GM23338 (cell line): ENCODE results near the gene INTS6. TPM values are rescaled to one million over a fixed set of nuclear protein-coding genes. Genes with fewer than 3 reads are reported as not detected.
A peak's percentile ranks its signal among the peaks of the same experiment; 100 is the strongest.

ENCODE experiments used
- ATAC-seq: fragments of 200-7000 bp; cut with Tn5 transposase; 3 replicates; pipeline ENCODE4 v1.9.1; 2020
- DNase-seq: peaks from one replicate; pipeline ENCODE4 v3.0.0-alpha.2; 2015; ENCODE audit warnings: low spot score
- H2AFZ ChIP-seq: fragments of 200-600 bp; sonication (generic); 2 replicates; pipeline ENCODE4 v1.8.0; 2016; ENCODE audit warnings: antibody characterized with exemption, mild to moderate bottlenecking, moderate library complexity
- H3F3A ChIP-seq: fragments of 200-600 bp; sonication (generic); replicated peaks from 2 replicates; pipeline ENCODE4 v1.8.0; 2017; ENCODE audit warnings: antibody characterized with exemption, mixed run types, low read depth
- H3K27ac ChIP-seq: fragments of 200-600 bp; sonication (generic); 2 replicates; pipeline ENCODE4 v1.6.1; 2016; ENCODE audit warnings: low read depth
- H3K27me3 ChIP-seq: fragments of 200-600 bp; sonication (generic); 2 replicates; pipeline ENCODE4 v1.8.0; 2016; ENCODE audit warnings: mild to moderate bottlenecking, mixed run types, moderate library complexity; ENCODE audit not compliant: insufficient read depth
- H3K36me3 ChIP-seq: fragments of 200-600 bp; sonication (generic); 2 replicates; pipeline ENCODE4 v1.8.0; 2016; ENCODE audit warnings: mild to moderate bottlenecking; ENCODE audit not compliant: insufficient read depth
- H3K4me1 ChIP-seq: fragments of 200-600 bp; sonication (generic); 2 replicates; pipeline ENCODE4 v1.8.0; 2016; ENCODE audit warnings: mild to moderate bottlenecking, moderate library complexity; ENCODE audit not compliant: insufficient read depth
- H3K4me2 ChIP-seq: fragments of 200-600 bp; sonication (generic); 2 replicates; pipeline ENCODE4 v1.7.1; 2017; ENCODE audit warnings: mixed run types
- H3K4me3 ChIP-seq: fragments of 200-600 bp; sonication (generic); 2 replicates; pipeline ENCODE4 v1.6.1; 2016; ENCODE audit warnings: mixed run types
- H3K79me2 ChIP-seq: fragments of 200-600 bp; sonication (generic); replicated peaks from 2 replicates; pipeline ENCODE4 v1.8.0; 2017; ENCODE audit warnings: mild to moderate bottlenecking; ENCODE audit not compliant: insufficient read depth
- H3K9me2 ChIP-seq: fragments of 200-600 bp; sonication (generic); 2 replicates; pipeline ENCODE4 v1.8.0; 2017; ENCODE audit not compliant: insufficient read depth
- H4K20me1 ChIP-seq: fragments of 200-600 bp; sonication (generic); replicated peaks from 2 replicates; pipeline ENCODE4 v1.8.0; 2017; ENCODE audit warnings: mild to moderate bottlenecking; ENCODE audit not compliant: insufficient read depth
- H3K27ac Mint-ChIP-seq: 2 replicates; pipeline ENCODE4 v1.8.0; 2020; ENCODE audit warnings: inconsistent platforms, mild to moderate bottlenecking, moderate library complexity, mixed read lengths
- H3K27me3 Mint-ChIP-seq: 3 replicates; pipeline ENCODE4 v1.8.0; 2022; ENCODE audit warnings: low read depth, mild to moderate bottlenecking, moderate library complexity, mixed read lengths, inconsistent platforms; ENCODE audit not compliant: insufficient read depth, poor library complexity
- H3K36me3 Mint-ChIP-seq: 3 replicates; pipeline ENCODE4 v1.8.0; 2021; ENCODE audit warnings: low read depth, mild to moderate bottlenecking, inconsistent platforms, moderate library complexity, mixed read lengths
- H3K4me1 Mint-ChIP-seq: 3 replicates; pipeline ENCODE4 v1.8.0; 2020; ENCODE audit warnings: mild to moderate bottlenecking, inconsistent platforms, mixed read lengths
- H3K4me3 Mint-ChIP-seq: 3 replicates; pipeline ENCODE4 v1.8.0; 2021; ENCODE audit warnings: moderate library complexity, mild to moderate bottlenecking, inconsistent platforms, mixed read lengths
- H3K9me3 Mint-ChIP-seq: 3 replicates; pipeline ENCODE4 v1.8.0; 2020; ENCODE audit warnings: moderate library complexity, mild to moderate bottlenecking, inconsistent platforms, mixed read lengths
- CREB1 ChIP-seq: fragments of 250-450 bp; sonication (Bioruptor Pico); IDR thresholded peaks from 2 replicates; pipeline ENCODE4 v1.5.0; 2020; ENCODE audit warnings: low read depth, mild to moderate bottlenecking, moderate library complexity
- CTCF ChIP-seq, 2 experiments: fragments of 200-600 bp in 1 of 2; sonication (generic) in 1 of 2; conservative IDR thresholded peaks; 2 replicates each; pipeline versions ENCODE4 v1.5.1 to v1.6.1; 2016 to 2017; ENCODE audit warnings: antibody characterized with exemption in 2 of 2, low read depth in 2 of 2, mild to moderate bottlenecking in 2 of 2, moderate library complexity in 1 of 2
- ETS1 ChIP-seq: IDR thresholded peaks from 2 replicates; pipeline ENCODE4 v1.6.1; 2016; ENCODE audit warnings: antibody characterized with exemption
- EZH2 ChIP-seq: fragments of 200-600 bp; sonication (generic); IDR thresholded peaks from one replicate; pipeline ENCODE4 v1.8.0; 2017; ENCODE audit warnings: antibody characterized with exemption, mild to moderate bottlenecking, low read depth; ENCODE audit not compliant: unreplicated experiment
- EZH2phosphoT487 ChIP-seq: fragments of 200-600 bp; sonication (generic); IDR thresholded peaks from one replicate; pipeline ENCODE4 v1.8.1; 2018; ENCODE audit warnings: antibody characterized with exemption; ENCODE audit not compliant: unreplicated experiment
- JUNB ChIP-seq: IDR thresholded peaks from one replicate; pipeline ENCODE4 v1.6.1; 2016; ENCODE audit warnings: antibody characterized with exemption; ENCODE audit not compliant: unreplicated experiment
- NANOG ChIP-seq: IDR thresholded peaks from 2 replicates; pipeline ENCODE4 v1.6.1; 2016; ENCODE audit warnings: antibody characterized with exemption, borderline replicate concordance
- POLR2AphosphoS5 ChIP-seq: IDR thresholded peaks from 2 replicates; pipeline ENCODE4 v1.6.1; 2016; ENCODE audit warnings: antibody characterized with exemption, low read depth
- REST ChIP-seq: IDR thresholded peaks from one replicate; pipeline ENCODE4 v1.6.1; 2018; ENCODE audit warnings: antibody characterized with exemption; ENCODE audit not compliant: unreplicated experiment
- STAT1 ChIP-seq: IDR thresholded peaks from one replicate; pipeline ENCODE4 v1.6.1; 2016; ENCODE audit warnings: antibody characterized with exemption; ENCODE audit not compliant: unreplicated experiment
- ZNF114 ChIP-seq: fragments of 250-450 bp; sonication (Bioruptor Pico); IDR thresholded peaks from 2 replicates; pipeline ENCODE4 v1.5.0; 2020; ENCODE audit warnings: mild to moderate bottlenecking, moderate library complexity
- ZNF331 ChIP-seq: fragments of 250-450 bp; sonication (Bioruptor Pico); IDR thresholded peaks from 2 replicates; pipeline ENCODE4 v1.5.0; 2020; ENCODE audit warnings: low read depth, mild to moderate bottlenecking, moderate library complexity
- ZNF462 ChIP-seq: fragments of 250-450 bp; sonication (Bioruptor Pico); IDR thresholded peaks from 2 replicates; pipeline ENCODE4 v1.5.0; 2020; ENCODE audit warnings: mild to moderate bottlenecking, moderate library complexity
- polyA plus RNA-seq: library from polyadenylated mRNA; unstranded; fragments of >200 nt; fragmentation: Nextera tagmentation; extraction: Ambion mirVana; gene quantifications from 2 replicates; pipeline ENCODE4 v1.2.1, GENCODE V29; 2016
- total RNA-seq: library from RNA; depleted of rRNA; stranded (reverse); fragments of >200 nt; shearing (Covaris generic); gene quantifications from 2 replicates; pipeline ENCODE4 v1.2.3, GENCODE V29; 2014

Gene INTS6
- total and polyA plus RNA-seq, 2 experiments from 2014 or later = 24.8 to 38.6 TPM

- H3K4me1 Mint-ChIP-seq = peaks cover 38% of the 10 kb centered on the region
- H3K4me1 ChIP-seq = peaks cover 15% of the 10 kb centered on the region; the same call in 1 of the 2 replicates
- no peak overlapping the region for H3K4me3 ChIP-seq
- no peaks in the 10 kb centered on the region for H3K79me2 ChIP-seq
- H3K27me3 ChIP-seq = no peaks in the 10 kb centered on the region
- H3K9me2 ChIP-seq = no peaks in the 10 kb centered on the region
- H2AFZ ChIP-seq = peak overlapping the region; percentile 59; the same call in 1 of the 2 replicates
- no peak overlapping the region for H3K4me3 Mint-ChIP-seq
- ATAC-seq (peak; percentile 74), DNase-seq (peak; percentile 52)
- H3K9me3 Mint-ChIP-seq = no peaks in the 10 kb centered on the region; the same call in 2 of the 3 replicates
- H3K36me3 ChIP-seq = no peaks in the 10 kb centered on the region
- no peak overlapping the region for H3K4me2 ChIP-seq
- H3K27ac ChIP-seq = no peak overlapping the region
- no peaks in the 10 kb centered on the region; the same call in 2 of the 3 replicates for H3K36me3 Mint-ChIP-seq
- H3K27ac Mint-ChIP-seq = no peak overlapping the region
- H3F3A ChIP-seq = no peaks in the 10 kb centered on the region
- peaks cover 4% of the 10 kb centered on the region for H3K27me3 Mint-ChIP-seq
- TF ChIP-seq NANOG (no peak), POLR2AphosphoS5 (no peak), ETS1 (no peak), JUNB (peak; percentile 27), ZNF462 (CRISPR knock-in tag) (no peak), EZH2phosphoT487 (no peak), CTCF (conservative IDR thresholded peaks at IDR 0.05; ENCODE audit: low read depth in 2 of 2) (peak; percentile 16 to 29; a peak in 3 of 4 replicates), ZNF331 (no peak), CREB1 (CRISPR knock-in tag) (no peak), REST (no peak), EZH2 (no peak), ZNF114 (CRISPR knock-in tag) (no peak), STAT1 (no peak)
- no peaks in the 10 kb centered on the region for H4K20me1 ChIP-seq
Observed at GRCh38 chr13:51347099-51347498, 105.7 kb downstream of the INTS6 start.
